Fibroblast of lung (primary cell): ENCODE measurements around the gene HSD3B7. TPM values are rescaled to one million over a fixed set of nuclear protein-coding genes. Genes with fewer than 3 reads are reported as not detected.

ENCODE experiments used
- DNase-seq, 2 donors: peaks; one replicate each; pipeline versions ENCODE4 v3.0.0 to v3.0.0-alpha.2; 2010; ENCODE audit warnings: low read depth in 2 of 2
- H2AFZ ChIP-seq: 2 replicates; pipeline ENCODE4 v1.5.1; 2012; ENCODE audit warnings: low read length, control low read depth, inconsistent platforms
- H3K27ac ChIP-seq: 2 replicates; pipeline ENCODE4 v1.5.1; 2011; ENCODE audit warnings: low read length, control low read depth; ENCODE audit not compliant: insufficient read depth
- H3K27me3 ChIP-seq: 2 replicates; pipeline ENCODE4 v1.5.1; 2011; ENCODE audit warnings: mild to moderate bottlenecking, low read length; ENCODE audit not compliant: control insufficient read depth, insufficient read depth
- H3K36me3 ChIP-seq: 2 replicates; pipeline ENCODE4 v1.5.1; 2011; ENCODE audit warnings: low read length; ENCODE audit not compliant: control insufficient read depth, insufficient read depth
- H3K4me1 ChIP-seq: 2 replicates; pipeline ENCODE4 v1.5.1; 2011; ENCODE audit warnings: low read length; ENCODE audit not compliant: control insufficient read depth, insufficient read depth; ENCODE audit errors: extremely low read depth
- H3K4me2 ChIP-seq: 2 replicates; pipeline ENCODE4 v1.5.1; 2011; ENCODE audit warnings: low read length, control low read depth; ENCODE audit not compliant: insufficient read depth; ENCODE audit errors: extremely low read depth
- H3K4me3 ChIP-seq, 4 experiments: fragments of 200-600 bp in 1 of 4; sonication (generic) in 1 of 4; replicated peaks in 1 of 4; 2 replicates each; pipeline ENCODE4 v1.5.1; 2011 to 2016; ENCODE audit warnings: low read length in 4 of 4, low read depth in 3 of 4, mild to moderate bottlenecking in 3 of 4, control low read depth in 2 of 4, inconsistent platforms in 1 of 4, mixed read lengths in 1 of 4; ENCODE audit not compliant: insufficient read depth in 1 of 4; ENCODE audit errors: control extremely low read depth in 1 of 4
- H3K79me2 ChIP-seq: 2 replicates; pipeline ENCODE4 v1.5.1; 2012; ENCODE audit warnings: mild to moderate bottlenecking, low read length, inconsistent platforms; ENCODE audit not compliant: control insufficient read depth, insufficient read depth
- H3K9ac ChIP-seq: 2 replicates; pipeline ENCODE4 v1.5.1; 2011; ENCODE audit warnings: mild to moderate bottlenecking, low read length, control low read depth; ENCODE audit not compliant: insufficient read depth
- H3K9me3 ChIP-seq: 2 replicates; pipeline ENCODE4 v1.5.1; 2012; ENCODE audit warnings: low read depth, low read length; ENCODE audit not compliant: control insufficient read depth, insufficient read depth
- H4K20me1 ChIP-seq: 2 replicates; pipeline ENCODE4 v1.5.1; 2011; ENCODE audit warnings: low read length; ENCODE audit not compliant: control insufficient read depth, insufficient read depth; ENCODE audit errors: extremely low read depth
- CTCF ChIP-seq, 2 donors: IDR thresholded peaks in 1 of 2; conservative IDR thresholded peaks in 1 of 2; 1 replicate in 1 of 2; 2 replicates in 1 of 2; pipeline ENCODE4 v1.5.1; 2011 to 2012; ENCODE audit warnings: low read length in 2 of 2, control low read depth in 1 of 2, inconsistent platforms in 1 of 2, low read depth in 1 of 2, mild to moderate bottlenecking in 1 of 2
- EZH2 ChIP-seq: IDR thresholded peaks from 2 replicates; pipeline ENCODE4 v1.5.1; 2012; ENCODE audit warnings: low read length, control low read depth, mild to moderate bottlenecking; ENCODE audit errors: missing control alignments
- polyA plus RNA-seq, 2 donors: library from polyadenylated mRNA; depleted of rRNA in 1 of 2; stranded (reverse) in 1 of 2; unstranded in 1 of 2; fragments of >200 nt; gene quantifications; 2 replicates each; pipeline ENCODE4 v1.2.1, GENCODE V29; 2011 to 2012; ENCODE audit warnings: missing spikeins in 1 of 2
- total RNA-seq: library from RNA; depleted of rRNA; stranded (reverse); fragments of >200 nt; gene quantifications from 2 replicates; pipeline ENCODE4 v1.2.1, GENCODE V29; 2014

The HSD3B7 gene
- total and polyA plus RNA-seq, 2 donors (not counting 1 experiment from before 2014, with no cell fraction given): 13.2 to 47.9 TPM

GRCh38 chr16:30953111-30953510 lies 31.9 kb upstream of the HSD3B7 start:
- DNase-seq: no peak
- no peaks in the 10 kb centered on the region for H3K27me3 ChIP-seq
- H3K4me3 ChIP-seq: no peak overlapping the region
- H3K4me1 ChIP-seq: peaks cover 21% of the 10 kb centered on the region
- no peaks in the 10 kb centered on the region for H4K20me1 ChIP-seq
- H3K9ac ChIP-seq: peak overlapping the region; percentile 12
- no peak for TF ChIP-seq EZH2
- TF ChIP-seq CTCF (conservative IDR thresholded peaks at IDR 0.05 in 1 of 2, IDR thresholded peaks at IDR 0.05 in 1 of 2; ENCODE audit: low read depth in 1 of 2, low read length in 2 of 2): no peak
- peaks cover 7% of the 10 kb centered on the region for H3K36me3 ChIP-seq
- H2AFZ ChIP-seq: no peak overlapping the region
- H3K79me2 ChIP-seq: peaks cover 8% of the 10 kb centered on the region
- no peaks in the 10 kb centered on the region for H3K9me3 ChIP-seq
- no peak overlapping the region for H3K4me2 ChIP-seq
- no peak overlapping the region for H3K27ac ChIP-seq

- peak; percentile 67 for DNase-seq
- Histone ChIP-seq H3K27me3 (no peaks in the 10 kb centered on the region), H3K36me3 (peaks cover 7% of the 10 kb centered on the region), H3K79me2 (peaks cover 11% of the 10 kb centered on the region), H3K27ac (no peak overlapping the region), H3K4me1 (peaks cover 21% of the 10 kb centered on the region), H3K4me3 (no peak overlapping the region), H3K9me3 (no peaks in the 10 kb centered on the region), H2AFZ (no peak overlapping the region), H3K9ac (no peak overlapping the region), H3K4me2 (no peak overlapping the region), H4K20me1 (no peaks in the 10 kb centered on the region)
- TF ChIP-seq CTCF (conservative IDR thresholded peaks at IDR 0.05 in 1 of 2, IDR thresholded peaks at IDR 0.05 in 1 of 2; ENCODE audit: low read depth in 1 of 2, low read length in 2 of 2) (peak; percentile 62 to 77), EZH2 (no peak)
These were observed 31.4 kb upstream of the HSD3B7 start for GRCh38 chr16:30953511-30954124.

GRCh38 chr16:30954993-30955392 lies 30.0 kb upstream of the HSD3B7 start:
- Histone ChIP-seq H3K27me3 (no peaks in the 10 kb centered on the region), H2AFZ (no peak overlapping the region), H3K36me3 (peaks cover 12% of the 10 kb centered on the region), H3K4me3 (no peak overlapping the region), H4K20me1 (no peaks in the 10 kb centered on the region), H3K79me2 (peaks cover 15% of the 10 kb centered on the region), H3K4me1 (peaks cover 16% of the 10 kb centered on the region), H3K27ac (no peak overlapping the region), H3K9ac (no peak overlapping the region), H3K9me3 (no peaks in the 10 kb centered on the region), H3K4me2 (no peak overlapping the region)
- DNase-seq: no peak
- no peak for TF ChIP-seq EZH2
- TF ChIP-seq CTCF (conservative IDR thresholded peaks at IDR 0.05 in 1 of 2, IDR thresholded peaks at IDR 0.05 in 1 of 2; ENCODE audit: low read depth in 1 of 2, low read length in 2 of 2): no peak
